ENCODE results near the gene BHMT2.
A peak's percentile ranks its signal among the peaks of the same experiment; 100 is the strongest.

The BHMT2 gene

GRCh38 chr5:79069488-79070349 is at the start of gene BHMT2, which contains the start of gene DMGDH:
TSS of gene BHMT2 (plus strand) at chr5:79069767. CDS start at chr5:79069783, 16 bp downstream.
TSS of gene DMGDH (minus strand) at chr5:79069674. CDS start at chr5:79069620, 54 bp downstream.
- DNase-seq (ENCODE audit: low spot score): peak; percentile 65

GRCh38 chr5:79020861-79021561 is 48.6 kb upstream of the BHMT2 start:
- DNase-seq (ENCODE audit: low spot score): peak; percentile 70

GRCh38 chr5:79021753-79022152 is 47.8 kb upstream of the BHMT2 start:
- DNase-seq (ENCODE audit: low spot score): no peak

GRCh38 chr5:79022771-79023170 is 46.8 kb upstream of the BHMT2 start:
- DNase-seq (ENCODE audit: low spot score): no peak

- DNase-seq (ENCODE audit: low spot score): no peak
Measured at GRCh38 chr5:79023348-79023747, 46.2 kb upstream of the BHMT2 start.

GRCh38 chr5:79023947-79024346 is 45.6 kb upstream of the BHMT2 start:
- DNase-seq (ENCODE audit: low spot score): no peak

- peak; percentile 77 for DNase-seq (ENCODE audit: low spot score)
Measured at GRCh38 chr5:79025054-79025472, 44.5 kb upstream of the BHMT2 start.

GRCh38 chr5:79030663-79031484 is 38.7 kb upstream of the BHMT2 start:
- DNase-seq (ENCODE audit: low spot score): no peak

- no peak for DNase-seq (ENCODE audit: low spot score)
Measured at GRCh38 chr5:79031485-79031867, 38.1 kb upstream of the BHMT2 start.

- no peak for DNase-seq (ENCODE audit: low spot score)
Measured at GRCh38 chr5:79032031-79032695, 37.4 kb upstream of the BHMT2 start.

- DNase-seq (ENCODE audit: low spot score): no peak
Measured at GRCh38 chr5:79032782-79033181, 36.8 kb upstream of the BHMT2 start.

- DNase-seq (ENCODE audit: low spot score): no peak
Measured at GRCh38 chr5:79035237-79035636, 34.3 kb upstream of the BHMT2 start.

- DNase-seq (ENCODE audit: low spot score): no peak
Measured at GRCh38 chr5:79036769-79037168, 32.8 kb upstream of the BHMT2 start.

GRCh38 chr5:79042188-79042587 is 27.4 kb upstream of the BHMT2 start:
- DNase-seq (ENCODE audit: low spot score): no peak

- no peak for DNase-seq (ENCODE audit: low spot score)
Measured at GRCh38 chr5:79047199-79047598, 22.4 kb upstream of the BHMT2 start.

- DNase-seq (ENCODE audit: low spot score): no peak
Measured at GRCh38 chr5:79048437-79048836, 21.1 kb upstream of the BHMT2 start.

GRCh38 chr5:79050498-79050897 is 19.1 kb upstream of the BHMT2 start:
- no peak for DNase-seq (ENCODE audit: low spot score)

GRCh38 chr5:79053321-79053720 is 16.2 kb upstream of the BHMT2 start:
- no peak for DNase-seq (ENCODE audit: low spot score)

GRCh38 chr5:79055017-79055416 is 14.6 kb upstream of the BHMT2 start:
- no peak for DNase-seq (ENCODE audit: low spot score)

- no peak for DNase-seq (ENCODE audit: low spot score)
Measured at GRCh38 chr5:79056847-79057246, 12.7 kb upstream of the BHMT2 start.

- DNase-seq (ENCODE audit: low spot score): no peak
Measured at GRCh38 chr5:79059674-79060073, 9.9 kb upstream of the BHMT2 start.

- no peak for DNase-seq (ENCODE audit: low spot score)
Measured at GRCh38 chr5:79062436-79062835, 7.1 kb upstream of the BHMT2 start.
